HEK293 (cell line): ENCODE data around the gene MAPRE3.

Experiments used
- CTCF ChIA-PET: fragments of 350-600 bp; formaldehyde crosslinking; extraction: SDS; loops from one replicate; lab custom pipeline; 2021; ENCODE audit warnings: antibody characterized with exemption; lab: Yijun Ruan, JAX
- POLR2A ChIA-PET: fragments of 300-600 bp; formaldehyde crosslinking; extraction: SDS; loops from one replicate; lab custom pipeline; 2020; ENCODE audit warnings: antibody characterized with exemption, inconsistent platforms; lab: Yijun Ruan, JAX
- H3K27ac ChIP-seq: fragments of 200-500 bp; sonication (Bioruptor generic); 2 replicates; pipeline ENCODE4 v1.5.1; 2014; ENCODE audit warnings: low read depth, low read length, control low read depth, inconsistent platforms; ENCODE audit errors: extremely low read depth
- H3K36me3 ChIP-seq, 2 experiments: fragments of 200-500 bp in 1 of 2; sonication (Bioruptor generic) in 1 of 2; 1 replicate in 1 of 2; 2 replicates in 1 of 2; pipeline ENCODE4 v1.5.1; 2014 to 2017; ENCODE audit warnings: inconsistent platforms in 2 of 2, low read length in 2 of 2; ENCODE audit not compliant: control insufficient read depth in 2 of 2, insufficient read depth in 1 of 2
- H3K4me1 ChIP-seq: fragments of 200-500 bp; sonication (Bioruptor generic); 2 replicates; pipeline ENCODE4 v1.5.1; 2014; ENCODE audit warnings: mild to moderate bottlenecking, low read length, inconsistent platforms; ENCODE audit not compliant: control insufficient read depth, insufficient read depth
- H3K4me3 ChIP-seq: 2 replicates; pipeline ENCODE4 v1.5.1; 2011; ENCODE audit warnings: low read depth, mild to moderate bottlenecking, control low read depth, low read length, moderate library complexity
- H3K9me3 ChIP-seq: fragments of 200-500 bp; sonication (Bioruptor generic); 2 replicates; pipeline ENCODE4 v1.5.1; 2014; ENCODE audit warnings: low read depth, low read length, inconsistent platforms; ENCODE audit not compliant: control insufficient read depth, insufficient read depth
- YY1 ChIP-seq: fragments of 450-650 bp; formaldehyde crosslinking; IDR thresholded peaks from 2 replicates; pipeline ENCODE4 v1.5.1; 2018; ENCODE audit warnings: missing biosample characterization, missing genetic modification characterization
- ZFP3 ChIP-seq: fragments of 450-650 bp; formaldehyde crosslinking; IDR thresholded peaks from 2 replicates; pipeline ENCODE4 v1.5.1; 2016; ENCODE audit warnings: low read depth, missing biosample characterization, missing genetic modification characterization
- ZFP41 ChIP-seq: fragments of 450-650 bp; formaldehyde crosslinking; IDR thresholded peaks from 2 replicates; pipeline ENCODE4 v1.5.1; 2016; ENCODE audit warnings: missing biosample characterization, missing genetic modification characterization, borderline replicate concordance
- ZNF146 ChIP-seq: fragments of 450-650 bp; formaldehyde crosslinking; IDR thresholded peaks from 2 replicates; pipeline ENCODE4 v1.5.1; 2016; ENCODE audit warnings: missing biosample characterization, missing genetic modification characterization
- ZNF184 ChIP-seq: fragments of 450-650 bp; IDR thresholded peaks from 2 replicates; pipeline ENCODE4 v1.5.1; 2018; ENCODE audit warnings: missing biosample characterization, mild to moderate bottlenecking, missing genetic modification characterization
- ZNF19 ChIP-seq: fragments of 450-650 bp; formaldehyde crosslinking; IDR thresholded peaks from 2 replicates; pipeline ENCODE4; 2016; ENCODE audit warnings: missing biosample characterization, missing genetic modification characterization, low read depth
- ZNF214 ChIP-seq: fragments of 450-650 bp; formaldehyde crosslinking; IDR thresholded peaks from 2 replicates; pipeline ENCODE4 v1.5.1; 2017; ENCODE audit warnings: missing biosample characterization, mild to moderate bottlenecking, missing genetic modification characterization, borderline replicate concordance
- ZNF223 ChIP-seq: fragments of 450-650 bp; formaldehyde crosslinking; IDR thresholded peaks from 2 replicates; pipeline ENCODE4 v1.5.1; 2016; ENCODE audit warnings: missing biosample characterization, missing genetic modification characterization
- ZNF341 ChIP-seq: fragments of 450-650 bp; formaldehyde crosslinking; IDR thresholded peaks from 2 replicates; pipeline ENCODE4; 2016; ENCODE audit warnings: low read depth, missing biosample characterization, missing genetic modification characterization
- ZNF394 ChIP-seq: fragments of 450-650 bp; formaldehyde crosslinking; IDR thresholded peaks from 2 replicates; pipeline ENCODE4 v1.5.1; 2016; ENCODE audit warnings: missing biosample characterization, missing genetic modification characterization, mild to moderate bottlenecking, moderate library complexity, borderline replicate concordance
- ZNF529 ChIP-seq: fragments of 450-650 bp; formaldehyde crosslinking; IDR thresholded peaks from 2 replicates; pipeline ENCODE4 v1.5.1; 2017; ENCODE audit warnings: missing genetic modification characterization, missing biosample characterization; ENCODE audit not compliant: insufficient replicate concordance
- ZNF549 ChIP-seq: fragments of 450-650 bp; IDR thresholded peaks from 2 replicates; pipeline ENCODE4 v1.5.1; 2018; ENCODE audit warnings: missing biosample characterization, missing genetic modification characterization, mild to moderate bottlenecking, inconsistent platforms, moderate library complexity
- ZNF571 ChIP-seq: fragments of 450-650 bp; formaldehyde crosslinking; IDR thresholded peaks from 2 replicates; pipeline ENCODE4 v1.5.0; 2017; ENCODE audit warnings: missing biosample characterization, missing genetic modification characterization
- ZNF585B ChIP-seq: fragments of 450-650 bp; formaldehyde crosslinking; IDR thresholded peaks from 2 replicates; pipeline ENCODE4 v1.5.1; 2016; ENCODE audit warnings: missing biosample characterization, missing genetic modification characterization
- ZNF600 ChIP-seq: fragments of 450-650 bp; formaldehyde crosslinking; IDR thresholded peaks from 2 replicates; pipeline ENCODE4 v1.5.1; 2016; ENCODE audit warnings: missing biosample characterization, missing genetic modification characterization
- ZNF621 ChIP-seq: fragments of 450-650 bp; formaldehyde crosslinking; IDR thresholded peaks from 2 replicates; pipeline ENCODE4 v1.5.1; 2017; ENCODE audit warnings: missing biosample characterization, missing genetic modification characterization
- ZNF747 ChIP-seq: fragments of 450-650 bp; formaldehyde crosslinking; IDR thresholded peaks from 2 replicates; pipeline ENCODE4 v1.5.1; 2016; ENCODE audit warnings: missing biosample characterization, missing genetic modification characterization
- TF ChIP-seq, protein P1 (sequence below): fragments of 450-650 bp; formaldehyde crosslinking; IDR thresholded peaks from 2 replicates; pipeline ENCODE4 v1.5.1; 2016; ENCODE audit warnings: missing biosample characterization, missing genetic modification characterization
- TF ChIP-seq, protein P2 (sequence below): fragments of 450-650 bp; formaldehyde crosslinking; IDR thresholded peaks from 2 replicates; pipeline ENCODE4 v1.5.1; 2016; ENCODE audit warnings: missing biosample characterization, missing genetic modification characterization
- TF ChIP-seq, protein P3 (sequence below): fragments of 450-650 bp; formaldehyde crosslinking; IDR thresholded peaks from 2 replicates; pipeline ENCODE4 v1.5.1; 2016; ENCODE audit warnings: missing biosample characterization, missing genetic modification characterization
- TF ChIP-seq, protein P4 (sequence below): fragments of 450-650 bp; formaldehyde crosslinking; IDR thresholded peaks from 2 replicates; pipeline ENCODE4 v1.5.1; 2016; ENCODE audit warnings: missing biosample characterization, missing genetic modification characterization
- TF ChIP-seq, protein P5 (sequence below): fragments of 450-650 bp; formaldehyde crosslinking; IDR thresholded peaks from 2 replicates; pipeline ENCODE4 v1.5.1; 2017; ENCODE audit warnings: missing biosample characterization, missing genetic modification characterization
- TF ChIP-seq, protein P6 (sequence below): fragments of 450-650 bp; formaldehyde crosslinking; conservative IDR thresholded peaks from 2 replicates; pipeline ENCODE4 v1.5.1; 2016; ENCODE audit warnings: low read depth, missing biosample characterization, missing genetic modification characterization

Gene MAPRE3

DNA sequence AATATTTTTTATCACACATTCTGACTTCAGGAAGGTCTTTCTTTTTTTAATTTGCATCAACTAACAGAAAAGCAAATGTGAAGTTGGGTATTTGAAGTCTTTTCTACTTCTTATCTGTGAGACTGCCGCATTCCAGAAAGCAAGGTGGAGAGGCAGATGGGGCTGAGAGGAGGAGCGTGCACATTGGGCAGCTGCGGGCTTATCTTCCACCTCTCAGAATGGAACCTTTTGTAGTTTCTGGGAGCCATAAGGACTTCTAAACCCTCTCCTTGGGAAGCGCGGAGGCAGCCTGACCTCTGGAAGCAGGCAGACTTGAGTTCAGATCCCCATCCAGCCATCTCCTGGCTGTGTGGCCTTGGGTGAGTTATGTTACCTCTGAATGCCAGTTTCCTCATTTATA is 3.9 kb downstream of the MAPRE3 start (continued):
- TF ChIP-seq, protein P1, sequence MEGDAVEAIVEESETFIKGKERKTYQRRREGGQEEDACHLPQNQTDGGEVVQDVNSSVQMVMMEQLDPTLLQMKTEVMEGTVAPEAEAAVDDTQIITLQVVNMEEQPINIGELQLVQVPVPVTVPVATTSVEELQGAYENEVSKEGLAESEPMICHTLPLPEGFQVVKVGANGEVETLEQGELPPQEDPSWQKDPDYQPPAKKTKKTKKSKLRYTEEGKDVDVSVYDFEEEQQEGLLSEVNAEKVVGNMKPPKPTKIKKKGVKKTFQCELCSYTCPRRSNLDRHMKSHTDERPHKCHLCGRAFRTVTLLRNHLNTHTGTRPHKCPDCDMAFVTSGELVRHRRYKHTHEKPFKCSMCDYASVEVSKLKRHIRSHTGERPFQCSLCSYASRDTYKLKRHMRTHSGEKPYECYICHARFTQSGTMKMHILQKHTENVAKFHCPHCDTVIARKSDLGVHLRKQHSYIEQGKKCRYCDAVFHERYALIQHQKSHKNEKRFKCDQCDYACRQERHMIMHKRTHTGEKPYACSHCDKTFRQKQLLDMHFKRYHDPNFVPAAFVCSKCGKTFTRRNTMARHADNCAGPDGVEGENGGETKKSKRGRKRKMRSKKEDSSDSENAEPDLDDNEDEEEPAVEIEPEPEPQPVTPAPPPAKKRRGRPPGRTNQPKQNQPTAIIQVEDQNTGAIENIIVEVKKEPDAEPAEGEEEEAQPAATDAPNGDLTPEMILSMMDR (tag by site-specific recombination): no peak
- TF ChIP-seq ZNF214 (tag by site-specific recombination) (no peak), ZNF19 (tag by site-specific recombination) (no peak), ZFP3 (tag by site-specific recombination) (no peak), ZNF341 (tag by site-specific recombination) (no peak), ZNF184 (tag by site-specific recombination) (no peak), ZNF747 (tag by site-specific recombination) (no peak), ZNF571 (tag by site-specific recombination) (no peak)
- TF ChIP-seq, protein P2, sequence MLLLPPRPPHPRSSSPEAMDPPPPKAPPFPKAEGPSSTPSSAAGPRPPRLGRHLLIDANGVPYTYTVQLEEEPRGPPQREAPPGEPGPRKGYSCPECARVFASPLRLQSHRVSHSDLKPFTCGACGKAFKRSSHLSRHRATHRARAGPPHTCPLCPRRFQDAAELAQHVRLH (tag by site-specific recombination): no peak
- TF ChIP-seq, protein P3, sequence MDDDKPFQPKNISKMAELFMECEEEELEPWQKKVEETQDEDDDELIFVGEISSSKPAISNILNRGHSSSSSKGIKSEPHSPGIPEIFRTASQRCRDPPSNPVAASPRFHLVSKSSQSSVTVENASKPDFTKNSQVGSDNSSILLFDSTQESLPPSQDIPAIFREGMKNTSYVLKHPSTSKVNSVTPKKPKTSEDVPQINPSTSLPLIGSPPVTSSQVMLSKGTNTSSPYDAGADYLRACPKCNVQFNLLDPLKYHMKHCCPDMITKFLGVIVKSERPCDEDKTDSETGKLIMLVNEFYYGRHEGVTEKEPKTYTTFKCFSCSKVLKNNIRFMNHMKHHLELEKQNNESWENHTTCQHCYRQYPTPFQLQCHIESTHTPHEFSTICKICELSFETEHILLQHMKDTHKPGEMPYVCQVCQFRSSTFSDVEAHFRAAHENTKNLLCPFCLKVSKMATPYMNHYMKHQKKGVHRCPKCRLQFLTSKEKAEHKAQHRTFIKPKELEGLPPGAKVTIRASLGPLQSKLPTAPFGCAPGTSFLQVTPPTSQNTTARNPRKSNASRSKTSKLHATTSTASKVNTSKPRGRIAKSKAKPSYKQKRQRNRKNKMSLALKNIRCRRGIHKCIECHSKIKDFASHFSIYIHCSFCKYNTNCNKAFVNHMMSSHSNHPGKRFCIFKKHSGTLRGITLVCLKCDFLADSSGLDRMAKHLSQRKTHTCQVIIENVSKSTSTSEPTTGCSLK (tag by site-specific recombination): no peak

DNA sequence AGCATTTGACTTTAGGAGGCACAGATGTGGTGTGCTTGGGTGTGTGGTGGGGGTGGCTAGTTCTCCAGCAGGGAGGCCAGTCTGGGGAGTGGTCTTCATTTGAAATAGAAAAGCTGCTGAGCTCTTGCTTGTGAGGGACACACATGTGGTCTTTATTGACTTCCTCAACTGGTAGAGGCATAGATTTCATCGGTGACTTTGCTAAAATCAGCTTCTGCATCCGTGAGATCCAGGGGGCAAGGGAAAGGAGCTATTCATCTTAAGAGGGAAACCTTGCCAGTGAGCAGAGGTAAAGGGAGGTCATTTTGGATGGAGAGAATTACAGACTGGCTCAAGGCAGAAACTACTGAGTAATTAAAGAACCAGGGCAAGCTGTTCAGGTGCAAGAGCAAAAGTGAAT is 4.7 kb downstream of the MAPRE3 start:
- CTCF ChIA-PET: interaction anchor here (1.1 to 2.2 kb wide), 5 partner anchors 11 to 129 kb away, joined by 4 to 18 read pairs (median 5); no protein-coding TSS in a partner anchor
- H3K4me1 ChIP-seq: peaks cover 13% of the 10 kb centered on the region
- H3K4me3 ChIP-seq: no peak overlapping the region
- no peaks in the 10 kb centered on the region for H3K9me3 ChIP-seq
- POLR2A ChIA-PET: interaction anchor here (0.6 kb wide), 1 partner anchor 58 kb away, joined by 3 read pairs; no protein-coding TSS in a partner anchor
- no peak overlapping the region for H3K27ac ChIP-seq
- no peaks in the 10 kb centered on the region for H3K36me3 ChIP-seq
- TF ChIP-seq ZNF394 (tag by site-specific recombination): no peak
- no peak for TF ChIP-seq ZNF585B
- TF ChIP-seq ZNF621 (tag by site-specific recombination): no peak
- TF ChIP-seq ZNF529 (tag by site-specific recombination): no peak
- no peak for TF ChIP-seq ZFP41 (tag by site-specific recombination)
- no peak for TF ChIP-seq ZNF146
- TF ChIP-seq, protein P4, sequence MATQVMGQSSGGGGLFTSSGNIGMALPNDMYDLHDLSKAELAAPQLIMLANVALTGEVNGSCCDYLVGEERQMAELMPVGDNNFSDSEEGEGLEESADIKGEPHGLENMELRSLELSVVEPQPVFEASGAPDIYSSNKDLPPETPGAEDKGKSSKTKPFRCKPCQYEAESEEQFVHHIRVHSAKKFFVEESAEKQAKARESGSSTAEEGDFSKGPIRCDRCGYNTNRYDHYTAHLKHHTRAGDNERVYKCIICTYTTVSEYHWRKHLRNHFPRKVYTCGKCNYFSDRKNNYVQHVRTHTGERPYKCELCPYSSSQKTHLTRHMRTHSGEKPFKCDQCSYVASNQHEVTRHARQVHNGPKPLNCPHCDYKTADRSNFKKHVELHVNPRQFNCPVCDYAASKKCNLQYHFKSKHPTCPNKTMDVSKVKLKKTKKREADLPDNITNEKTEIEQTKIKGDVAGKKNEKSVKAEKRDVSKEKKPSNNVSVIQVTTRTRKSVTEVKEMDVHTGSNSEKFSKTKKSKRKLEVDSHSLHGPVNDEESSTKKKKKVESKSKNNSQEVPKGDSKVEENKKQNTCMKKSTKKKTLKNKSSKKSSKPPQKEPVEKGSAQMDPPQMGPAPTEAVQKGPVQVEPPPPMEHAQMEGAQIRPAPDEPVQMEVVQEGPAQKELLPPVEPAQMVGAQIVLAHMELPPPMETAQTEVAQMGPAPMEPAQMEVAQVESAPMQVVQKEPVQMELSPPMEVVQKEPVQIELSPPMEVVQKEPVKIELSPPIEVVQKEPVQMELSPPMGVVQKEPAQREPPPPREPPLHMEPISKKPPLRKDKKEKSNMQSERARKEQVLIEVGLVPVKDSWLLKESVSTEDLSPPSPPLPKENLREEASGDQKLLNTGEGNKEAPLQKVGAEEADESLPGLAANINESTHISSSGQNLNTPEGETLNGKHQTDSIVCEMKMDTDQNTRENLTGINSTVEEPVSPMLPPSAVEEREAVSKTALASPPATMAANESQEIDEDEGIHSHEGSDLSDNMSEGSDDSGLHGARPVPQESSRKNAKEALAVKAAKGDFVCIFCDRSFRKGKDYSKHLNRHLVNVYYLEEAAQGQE (tag by site-specific recombination): no peak
- TF ChIP-seq, protein P5, sequence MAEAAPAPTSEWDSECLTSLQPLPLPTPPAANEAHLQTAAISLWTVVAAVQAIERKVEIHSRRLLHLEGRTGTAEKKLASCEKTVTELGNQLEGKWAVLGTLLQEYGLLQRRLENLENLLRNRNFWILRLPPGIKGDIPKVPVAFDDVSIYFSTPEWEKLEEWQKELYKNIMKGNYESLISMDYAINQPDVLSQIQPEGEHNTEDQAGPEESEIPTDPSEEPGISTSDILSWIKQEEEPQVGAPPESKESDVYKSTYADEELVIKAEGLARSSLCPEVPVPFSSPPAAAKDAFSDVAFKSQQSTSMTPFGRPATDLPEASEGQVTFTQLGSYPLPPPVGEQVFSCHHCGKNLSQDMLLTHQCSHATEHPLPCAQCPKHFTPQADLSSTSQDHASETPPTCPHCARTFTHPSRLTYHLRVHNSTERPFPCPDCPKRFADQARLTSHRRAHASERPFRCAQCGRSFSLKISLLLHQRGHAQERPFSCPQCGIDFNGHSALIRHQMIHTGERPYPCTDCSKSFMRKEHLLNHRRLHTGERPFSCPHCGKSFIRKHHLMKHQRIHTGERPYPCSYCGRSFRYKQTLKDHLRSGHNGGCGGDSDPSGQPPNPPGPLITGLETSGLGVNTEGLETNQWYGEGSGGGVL: no peak
- TF ChIP-seq YY1 (tag by site-specific recombination): no peak
- TF ChIP-seq ZNF600 (tag by site-specific recombination): no peak
- TF ChIP-seq ZNF223 (tag by site-specific recombination): no peak
- TF ChIP-seq ZNF549 (tag by site-specific recombination): no peak
- TF ChIP-seq, protein P6, sequence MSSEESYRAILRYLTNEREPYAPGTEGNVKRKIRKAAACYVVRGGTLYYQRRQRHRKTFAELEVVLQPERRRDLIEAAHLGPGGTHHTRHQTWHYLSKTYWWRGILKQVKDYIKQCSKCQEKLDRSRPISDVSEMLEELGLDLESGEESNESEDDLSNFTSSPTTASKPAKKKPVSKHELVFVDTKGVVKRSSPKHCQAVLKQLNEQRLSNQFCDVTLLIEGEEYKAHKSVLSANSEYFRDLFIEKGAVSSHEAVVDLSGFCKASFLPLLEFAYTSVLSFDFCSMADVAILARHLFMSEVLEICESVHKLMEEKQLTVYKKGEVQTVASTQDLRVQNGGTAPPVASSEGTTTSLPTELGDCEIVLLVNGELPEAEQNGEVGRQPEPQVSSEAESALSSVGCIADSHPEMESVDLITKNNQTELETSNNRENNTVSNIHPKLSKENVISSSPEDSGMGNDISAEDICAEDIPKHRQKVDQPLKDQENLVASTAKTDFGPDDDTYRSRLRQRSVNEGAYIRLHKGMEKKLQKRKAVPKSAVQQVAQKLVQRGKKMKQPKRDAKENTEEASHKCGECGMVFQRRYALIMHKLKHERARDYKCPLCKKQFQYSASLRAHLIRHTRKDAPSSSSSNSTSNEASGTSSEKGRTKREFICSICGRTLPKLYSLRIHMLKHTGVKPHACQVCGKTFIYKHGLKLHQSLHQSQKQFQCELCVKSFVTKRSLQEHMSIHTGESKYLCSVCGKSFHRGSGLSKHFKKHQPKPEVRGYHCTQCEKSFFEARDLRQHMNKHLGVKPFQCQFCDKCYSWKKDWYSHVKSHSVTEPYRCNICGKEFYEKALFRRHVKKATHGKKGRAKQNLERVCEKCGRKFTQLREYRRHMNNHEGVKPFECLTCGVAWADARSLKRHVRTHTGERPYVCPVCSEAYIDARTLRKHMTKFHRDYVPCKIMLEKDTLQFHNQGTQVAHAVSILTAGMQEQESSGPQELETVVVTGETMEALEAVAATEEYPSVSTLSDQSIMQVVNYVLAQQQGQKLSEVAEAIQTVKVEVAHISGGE (tag by site-specific recombination): no peak
